Muscle of leg (tissue), 16 donors: ENCODE measurements around the gene XAF1. TPM values are rescaled to one million over a fixed set of nuclear protein-coding genes. Genes with fewer than 3 reads are reported as not detected.
A peak's percentile ranks its signal among the peaks of the same experiment; 100 is the strongest.

Experiments used
- DNase-seq: peaks from one replicate; pipeline ENCODE4 v3.0.0; 2013
- H3K27ac ChIP-seq: one replicate; pipeline ENCODE4 v1.5.1; 2013; ENCODE audit warnings: mild to moderate bottlenecking, low read length, control low read depth
- H3K27me3 ChIP-seq: one replicate; pipeline ENCODE4 v1.6.1; 2013; ENCODE audit warnings: low read length; ENCODE audit not compliant: control insufficient read depth, insufficient read depth
- H3K36me3 ChIP-seq: one replicate; pipeline ENCODE4 v1.6.1; 2013; ENCODE audit warnings: low read length; ENCODE audit not compliant: control insufficient read depth, insufficient read depth
- H3K4me1 ChIP-seq: one replicate; pipeline ENCODE4 v1.6.1; 2013; ENCODE audit warnings: low read length; ENCODE audit not compliant: control insufficient read depth, insufficient read depth
- H3K4me3 ChIP-seq: one replicate; pipeline ENCODE4 v1.5.1; 2013; ENCODE audit warnings: low read length, control low read depth
- H3K9me3 ChIP-seq: replicated peaks from 2 replicates; pipeline ENCODE4 v1.6.1; 2013; ENCODE audit warnings: low read depth, low read length; ENCODE audit not compliant: control insufficient read depth
- WGBS: methylation state at CpG from one replicate; pipeline ENCODE4 v1.1.5; 2013; ENCODE audit warnings: missing lambda C conversion rate; ENCODE audit not compliant: insufficient coverage; 5-methylcytosine and 5-hydroxymethylcytosine counted together
- long read RNA-seq, 11 donors: transcript quantifications; one replicate each; lab custom pipeline, GENCODE V29; 2026
- polyA plus RNA-seq, 8 donors: library from polyadenylated mRNA; unstranded; fragments of 120-200 nt; gene quantifications; one replicate each; pipeline versions ENCODE4 v1.2.1 to v1.2.3, GENCODE V29; 2013; ENCODE audit warnings: inconsistent platforms in 1 of 8, low replicate concordance in 1 of 8; ENCODE audit not compliant: insufficient read length in 8 of 8, insufficient read depth in 1 of 8
- total RNA-seq: library from RNA; stranded (reverse); fragments of 120-200 nt; gene quantifications from one replicate; pipeline ENCODE4 v1.2.4, GENCODE V29; 2013

Gene XAF1
- 8.3 TPM for total RNA-seq
- polyA plus RNA-seq: 10 to 100 TPM in 2 of 8 donors, 1 to 10 TPM in 6; 4.5 to 15.9 (median 8.1) TPM
- long read RNA-seq, donor 1: 0 reads
- long read RNA-seq, donor 2: 0 reads
- long read RNA-seq, donor 3, partial matches to known transcripts: 0 of 1 reads
- long read RNA-seq, donor 3, other reads (novel, unspliced or antisense): 0 of 1 reads
- long read RNA-seq, donor 4, partial matches to known transcripts: 0 of 2 reads
- long read RNA-seq, donor 4, other reads (novel, unspliced or antisense): 0 of 2 reads
- long read RNA-seq, donor 5, partial matches to known transcripts: 0 of 1 reads
- long read RNA-seq, donor 5, other reads (novel, unspliced or antisense): 0 of 1 reads
- long read RNA-seq, donor 6, partial matches to known transcripts: 0 of 1 reads
- long read RNA-seq, donor 6, other reads (novel, unspliced or antisense): 0 of 1 reads
- long read RNA-seq, donor 7: 0 reads
- long read RNA-seq, donor 8: 0 reads
- long read RNA-seq, donor 9: 0 reads
- long read RNA-seq, donor 10, partial matches to known transcripts: 5 of 5 reads
- long read RNA-seq, donor 10, other reads (novel, unspliced or antisense): 0 of 5 reads
- long read RNA-seq, donor 11, partial matches to known transcripts: 0 of 2 reads
- long read RNA-seq, donor 11, other reads (novel, unspliced or antisense): 0 of 2 reads

DNA sequence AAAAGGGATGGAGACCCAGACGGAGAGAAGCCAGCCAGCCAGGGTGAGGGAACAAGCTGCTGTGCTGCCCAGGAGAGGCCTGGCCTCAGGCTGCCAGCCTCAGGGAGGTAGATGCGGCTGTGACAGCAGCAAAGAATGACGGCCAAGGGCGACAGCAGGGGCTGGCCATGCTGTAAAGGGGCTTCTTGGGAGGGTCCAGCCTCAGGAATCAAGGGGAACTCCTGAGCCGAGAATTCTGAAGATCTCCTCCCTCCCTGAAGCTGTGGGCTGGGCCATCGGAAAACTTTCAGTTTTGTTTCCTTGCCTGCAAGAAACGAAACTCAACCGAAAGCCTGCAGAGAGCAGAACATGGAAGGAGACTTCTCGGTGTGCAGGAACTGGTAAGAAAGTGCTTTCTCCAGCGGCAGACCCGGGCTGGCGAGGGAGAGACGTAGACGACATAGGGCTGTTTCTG, at the start of gene XAF1:
Gene XAF1 (plus strand): TSS at position 316 of the 454 bp plus-strand sequence. CDS start 33 bp downstream, at position 349.
- WGBS: 32% methylated on average over 12 of the region's 14 CpGs
- peak within 1 kb of the TSS; percentile 95 for H3K27ac ChIP-seq
- H3K4me3 ChIP-seq: peak within 1 kb of the TSS; percentile 69
- no peaks in the 10 kb centered on the region for H3K9me3 ChIP-seq
- peaks cover 26% of the 10 kb centered on the region for H3K36me3 ChIP-seq
- no peaks in the 10 kb centered on the region for H3K27me3 ChIP-seq
- peak; percentile 81 for DNase-seq
- peaks cover 36% of the 10 kb centered on the region for H3K4me1 ChIP-seq

GRCh38 chr17:6706499-6706898, 49.3 kb upstream of the XAF1 start:
- Histone ChIP-seq H3K27me3 (peaks cover 23% of the 10 kb centered on the region), H3K36me3 (no peaks in the 10 kb centered on the region), H3K27ac (no peak overlapping the region), H3K9me3 (no peaks in the 10 kb centered on the region), H3K4me1 (no peaks in the 10 kb centered on the region), H3K4me3 (no peak overlapping the region)
- WGBS: 87% methylated on average over 13 of the region's 14 CpGs
- DNase-seq: no peak

DNA sequence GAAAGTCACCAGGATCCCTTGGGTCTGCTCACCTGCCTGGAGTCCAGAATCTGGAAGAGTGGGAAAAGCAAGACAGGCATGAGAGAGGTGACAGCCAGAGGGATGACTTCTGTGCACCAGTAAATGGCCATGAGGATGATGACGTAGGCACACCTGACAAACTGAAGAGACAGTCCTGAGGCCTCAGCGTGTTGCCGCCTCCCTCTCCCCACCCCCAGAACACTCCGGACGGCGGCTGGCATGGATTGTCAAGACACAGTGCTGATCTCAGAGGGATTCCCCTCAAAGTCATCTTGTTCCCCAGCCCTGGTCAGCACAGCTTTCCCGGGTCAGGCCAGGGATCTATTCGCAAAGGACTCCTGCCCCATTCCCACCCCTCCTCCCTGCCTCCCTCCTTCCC, 48.9 kb upstream of the XAF1 start:
- Histone ChIP-seq H3K9me3 (no peaks in the 10 kb centered on the region), H3K4me1 (no peaks in the 10 kb centered on the region), H3K4me3 (no peak overlapping the region), H3K36me3 (no peaks in the 10 kb centered on the region), H3K27ac (no peak overlapping the region), H3K27me3 (peaks cover 28% of the 10 kb centered on the region)
- DNase-seq: no peak
- WGBS: 83% methylated on average over 6 of the region's 8 CpGs

- no peaks in the 10 kb centered on the region for H3K9me3 ChIP-seq
- 97% methylated on average over 3 of the region's 12 CpGs for WGBS
- H3K4me3 ChIP-seq: no peak overlapping the region
- no peaks in the 10 kb centered on the region for H3K36me3 ChIP-seq
- H3K27ac ChIP-seq: no peak overlapping the region
- H3K27me3 ChIP-seq: peaks cover 43% of the 10 kb centered on the region
- no peak for DNase-seq
- peaks cover 5% of the 10 kb centered on the region for H3K4me1 ChIP-seq
These were observed 47.4 kb upstream of the XAF1 start for GRCh38 chr17:6708357-6708961.

- Histone ChIP-seq H3K9me3 (no peaks in the 10 kb centered on the region), H3K4me1 (peaks cover 5% of the 10 kb centered on the region), H3K27me3 (peaks cover 53% of the 10 kb centered on the region), H3K4me3 (no peak overlapping the region), H3K27ac (no peak overlapping the region), H3K36me3 (no peaks in the 10 kb centered on the region)
- 69% methylated on average over 9 of the region's 11 CpGs for WGBS
- DNase-seq: no peak
These were observed 45.5 kb upstream of the XAF1 start for GRCh38 chr17:6710317-6710716.

- H3K4me3 ChIP-seq: no peak overlapping the region
- no peaks in the 10 kb centered on the region for H3K9me3 ChIP-seq
- H3K36me3 ChIP-seq: no peaks in the 10 kb centered on the region
- H3K4me1 ChIP-seq: peaks cover 5% of the 10 kb centered on the region
- WGBS: 63% methylated on average over 3 of the region's 7 CpGs
- no peak overlapping the region for H3K27ac ChIP-seq
- H3K27me3 ChIP-seq: peaks cover 50% of the 10 kb centered on the region
- DNase-seq: no peak
These were observed 44.7 kb upstream of the XAF1 start for GRCh38 chr17:6711081-6711674.

GRCh38 chr17:6711681-6712057, 44.2 kb upstream of the XAF1 start:
- no peaks in the 10 kb centered on the region for H3K36me3 ChIP-seq
- peaks cover 5% of the 10 kb centered on the region for H3K4me1 ChIP-seq
- no peak overlapping the region for H3K27ac ChIP-seq
- 57% methylated on average over 1 of the region's 2 CpGs for WGBS
- peaks cover 50% of the 10 kb centered on the region for H3K27me3 ChIP-seq
- no peak for DNase-seq
- no peak overlapping the region for H3K4me3 ChIP-seq
- no peaks in the 10 kb centered on the region for H3K9me3 ChIP-seq

DNA sequence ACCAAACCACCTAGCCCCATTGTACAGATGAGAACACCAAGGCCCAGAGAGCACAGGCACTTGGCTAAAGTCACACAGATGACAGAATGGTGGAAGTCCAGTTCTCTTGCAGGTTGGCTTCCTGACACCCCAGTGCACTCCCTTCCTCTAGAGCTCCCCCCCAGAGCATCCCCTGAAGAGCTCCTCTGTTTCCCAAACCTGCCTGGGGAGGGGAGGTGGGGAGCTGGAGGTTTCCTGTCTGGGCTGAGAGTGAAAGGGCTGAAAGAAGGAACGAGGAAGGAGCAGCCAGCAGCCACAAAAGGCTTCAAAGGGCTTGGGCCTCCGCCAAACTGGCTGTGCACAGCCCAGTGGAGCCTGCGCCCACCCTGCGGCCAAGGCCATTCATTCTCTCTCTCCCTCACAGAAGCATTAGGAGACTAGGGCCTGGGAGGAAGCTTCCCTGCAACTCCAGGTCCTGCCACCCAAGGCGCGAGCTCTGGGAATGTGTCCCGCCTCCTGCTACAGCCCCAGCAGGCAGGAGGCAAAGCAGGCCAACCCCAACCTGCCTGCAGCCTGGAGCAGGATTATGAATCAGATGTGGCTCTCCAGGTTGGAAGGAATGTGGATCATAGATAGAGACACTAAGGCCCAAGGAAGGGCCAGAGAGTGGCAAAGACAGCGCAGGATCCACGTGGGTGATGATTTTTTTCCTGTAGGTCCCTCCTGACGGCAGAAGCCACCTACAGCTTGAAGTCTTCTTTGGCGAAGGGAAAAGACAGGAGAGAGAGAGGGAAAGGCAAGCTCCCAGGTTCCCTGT, 43.6 kb upstream of the XAF1 start:
- H3K4me1 ChIP-seq: peaks cover 5% of the 10 kb centered on the region
- H3K27ac ChIP-seq: no peak overlapping the region
- H3K27me3 ChIP-seq: peaks cover 46% of the 10 kb centered on the region
- H3K9me3 ChIP-seq: no peaks in the 10 kb centered on the region
- no peak overlapping the region for H3K4me3 ChIP-seq
- 25% methylated on average over 10 of the region's 11 CpGs for WGBS
- no peaks in the 10 kb centered on the region for H3K36me3 ChIP-seq
- DNase-seq: no peak

DNA sequence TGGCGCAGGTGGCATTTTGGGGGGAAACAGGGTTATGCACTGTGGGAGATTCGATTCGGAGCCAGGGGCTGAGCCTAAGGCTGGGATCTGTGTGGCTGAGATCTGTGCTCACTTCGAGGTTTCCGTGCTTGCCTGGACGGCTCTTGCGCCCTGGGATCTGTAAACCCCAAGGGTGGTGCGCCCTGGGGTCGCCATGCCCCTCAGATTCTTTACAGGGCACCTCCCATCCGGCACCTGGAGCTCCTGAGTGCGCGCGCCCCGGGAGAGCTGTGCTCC, 43.1 kb upstream of the XAF1 start:
- H3K4me1 ChIP-seq: peaks cover 5% of the 10 kb centered on the region
- DNase-seq: no peak
- WGBS: 14% methylated on average over 12 of the region's 14 CpGs
- H3K36me3 ChIP-seq: no peaks in the 10 kb centered on the region
- H3K9me3 ChIP-seq: no peaks in the 10 kb centered on the region
- H3K4me3 ChIP-seq: no peak overlapping the region
- H3K27me3 ChIP-seq: peaks cover 46% of the 10 kb centered on the region
- no peak overlapping the region for H3K27ac ChIP-seq
